ENCODE measurements around the gene CSPG4. TPM values are rescaled to one million over a fixed set of nuclear protein-coding genes. Genes with fewer than 3 reads are reported as not detected.

Gene CSPG4
- total and polyA plus RNA-seq, 9 of the 15 experiments (the other 6 are each of a cell fraction or from before 2014, with no cell fraction given) = under 0.01 to 0.07 (median 0.04) TPM; not detected in 5

GRCh38 chr15:75625542-75626347, 86.9 kb downstream of the CSPG4 start, which contains the start of gene SNUPN (continued):
- TF ChIP-seq, protein P1, sequence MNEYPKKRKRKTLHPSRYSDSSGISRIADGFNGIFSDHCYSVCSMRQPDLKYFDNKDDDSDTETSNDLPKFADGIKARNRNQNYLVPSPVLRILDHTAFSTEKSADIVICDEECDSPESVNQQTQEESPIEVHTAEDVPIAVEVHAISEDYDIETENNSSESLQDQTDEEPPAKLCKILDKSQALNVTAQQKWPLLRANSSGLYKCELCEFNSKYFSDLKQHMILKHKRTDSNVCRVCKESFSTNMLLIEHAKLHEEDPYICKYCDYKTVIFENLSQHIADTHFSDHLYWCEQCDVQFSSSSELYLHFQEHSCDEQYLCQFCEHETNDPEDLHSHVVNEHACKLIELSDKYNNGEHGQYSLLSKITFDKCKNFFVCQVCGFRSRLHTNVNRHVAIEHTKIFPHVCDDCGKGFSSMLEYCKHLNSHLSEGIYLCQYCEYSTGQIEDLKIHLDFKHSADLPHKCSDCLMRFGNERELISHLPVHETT (CRISPR knock-in tag; conservative IDR thresholded peaks at IDR 0.05 in 1 of 2, IDR thresholded peaks at IDR 0.05 in 1 of 2) = peak in 1 of 2 experiments; percentile 77; a peak in 1 of 4 replicates
- TF ChIP-seq ZKSCAN1 (IDR thresholded peaks at IDR 0.05; ENCODE audit: low read depth, low read length) = peak; percentile 64
- TF ChIP-seq CHD2 (IDR thresholded peaks at IDR 0.05; ENCODE audit: low read depth, low read length) = peak; percentile 31; the same call in 1 of the 2 replicates
- TF ChIP-seq ZFX (CRISPR knock-in tag; IDR thresholded peaks at IDR 0.05) = peak; percentile 98
- 0 out of 2 replicates have a peak, but pooled peaks have one; percentile 4 for TF ChIP-seq XRCC5 (IDR thresholded peaks at IDR 0.05; ENCODE audit: low read depth, low read length)
- 0 out of 2 replicates have a peak, but pooled peaks have one; percentile 11 for TF ChIP-seq KLF13 (tag; IDR thresholded peaks at IDR 0.05; ENCODE audit: borderline replicate concordance, low read depth)
- peak; percentile 13 to 49 for TF ChIP-seq E2F6 (IDR thresholded peaks at IDR 0.05; ENCODE audit: borderline replicate concordance in 1 of 2, extremely low read depth in 1 of 2, insufficient read depth in 1 of 2, insufficient read length in 1 of 2, low read depth in 1 of 2, low read length in 1 of 2, poor library complexity in 1 of 2, severe bottlenecking in 1 of 2)
- peak; percentile 21; the same call in 1 of the 2 replicates for TF ChIP-seq MYNN (IDR thresholded peaks at IDR 0.05)
- TF ChIP-seq MYNN (CRISPR knock-in tag; IDR thresholded peaks at IDR 0.05) = no peak
- TF ChIP-seq ATF4 (CRISPR knock-in tag; IDR thresholded peaks at IDR 0.05) = 0 out of 2 replicates have a peak, but pooled peaks have one; percentile 43
- TF ChIP-seq CHD4 (IDR thresholded peaks at IDR 0.05; ENCODE audit: insufficient read depth, insufficient replicate concordance, low read depth, low read length, poor library complexity, severe bottlenecking) = no peak
- TF ChIP-seq ZNF586 (CRISPR knock-in tag; conservative IDR thresholded peaks at IDR 0.05) = no peak
- TF ChIP-seq SP1 (CRISPR knock-in tag; IDR thresholded peaks at IDR 0.05) = peak; percentile 78
- TF ChIP-seq TARDBP (IDR thresholded peaks at IDR 0.05) = 0 out of 2 replicates have a peak, but pooled peaks have one; percentile 47
- TF ChIP-seq CREB3 (tag; conservative IDR thresholded peaks at IDR 0.05; ENCODE audit: low read depth) = no peak
- no peak; the same call in 1 of the 2 replicates for TF ChIP-seq FOXP4 (CRISPR knock-in tag; IDR thresholded peaks at IDR 0.05; ENCODE audit: borderline replicate concordance)
- peak; percentile 97; the same call in 1 of the 2 replicates for TF ChIP-seq ADNP (tag; IDR thresholded peaks at IDR 0.05)
- TF ChIP-seq POLR2B (IDR thresholded peaks at IDR 0.05; ENCODE audit: low read depth, partially characterized antibody) = peak; percentile 85
- 0 out of 2 replicates have a peak, but pooled peaks have one; percentile 61 for TF ChIP-seq TSC22D4 (tag; IDR thresholded peaks at IDR 0.05)
